Measurements from ENCODE around the gene RNF145.

- TF ChIP-seq, protein P1, sequence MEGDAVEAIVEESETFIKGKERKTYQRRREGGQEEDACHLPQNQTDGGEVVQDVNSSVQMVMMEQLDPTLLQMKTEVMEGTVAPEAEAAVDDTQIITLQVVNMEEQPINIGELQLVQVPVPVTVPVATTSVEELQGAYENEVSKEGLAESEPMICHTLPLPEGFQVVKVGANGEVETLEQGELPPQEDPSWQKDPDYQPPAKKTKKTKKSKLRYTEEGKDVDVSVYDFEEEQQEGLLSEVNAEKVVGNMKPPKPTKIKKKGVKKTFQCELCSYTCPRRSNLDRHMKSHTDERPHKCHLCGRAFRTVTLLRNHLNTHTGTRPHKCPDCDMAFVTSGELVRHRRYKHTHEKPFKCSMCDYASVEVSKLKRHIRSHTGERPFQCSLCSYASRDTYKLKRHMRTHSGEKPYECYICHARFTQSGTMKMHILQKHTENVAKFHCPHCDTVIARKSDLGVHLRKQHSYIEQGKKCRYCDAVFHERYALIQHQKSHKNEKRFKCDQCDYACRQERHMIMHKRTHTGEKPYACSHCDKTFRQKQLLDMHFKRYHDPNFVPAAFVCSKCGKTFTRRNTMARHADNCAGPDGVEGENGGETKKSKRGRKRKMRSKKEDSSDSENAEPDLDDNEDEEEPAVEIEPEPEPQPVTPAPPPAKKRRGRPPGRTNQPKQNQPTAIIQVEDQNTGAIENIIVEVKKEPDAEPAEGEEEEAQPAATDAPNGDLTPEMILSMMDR (IDR thresholded peaks at IDR 0.05), result no peak
- no peak for TF ChIP-seq POLR2A (IDR thresholded peaks at IDR 0.05)
- TF ChIP-seq EP300 (IDR thresholded peaks at IDR 0.05), result no peak
Observed at GRCh38 chr5:159199225-159199624, 10.1 kb downstream of the RNF145 start.
